Parathyroid adenoma (tissue), 2 donors: ENCODE results near the gene MED25.

Source experiments
- H2AFZ ChIP-seq: fragments of 300-600 bp; sonication (generic); one replicate; pipeline ENCODE4 v1.7.0; 2017; ENCODE audit warnings: antibody characterized with exemption, mild to moderate bottlenecking
- H3K27ac ChIP-seq: fragments of 300-600 bp; sonication (generic); one replicate; pipeline ENCODE4 v1.7.0; 2017
- H3K27me3 ChIP-seq: fragments of 300-600 bp; sonication (generic); one replicate; pipeline ENCODE4 v1.7.0; 2017; ENCODE audit warnings: low read length; ENCODE audit not compliant: control insufficient read depth, insufficient read depth
- H3K36me3 ChIP-seq: fragments of 300-600 bp; sonication (generic); one replicate; pipeline ENCODE4 v1.7.0; 2017; ENCODE audit warnings: low read length; ENCODE audit not compliant: control insufficient read depth, insufficient read depth
- H3K4me1 ChIP-seq: fragments of 300-600 bp; sonication (generic); one replicate; pipeline ENCODE4 v1.7.0; 2017; ENCODE audit warnings: control low read depth
- H3K4me2 ChIP-seq: fragments of 300-600 bp; sonication (generic); one replicate; pipeline ENCODE4 v1.7.0; 2017; ENCODE audit warnings: low read length
- H3K4me3 ChIP-seq: fragments of 300-600 bp; sonication (generic); one replicate; pipeline ENCODE4 v1.7.0; 2017; ENCODE audit warnings: low read depth, low read length
- H3K79me2 ChIP-seq: fragments of 300-600 bp; sonication (generic); one replicate; pipeline ENCODE4 v1.7.0; 2017; ENCODE audit warnings: control low read depth
- H3K9ac ChIP-seq: fragments of 300-600 bp; sonication (generic); one replicate; pipeline ENCODE4 v1.7.0; 2017; ENCODE audit warnings: mild to moderate bottlenecking
- H3K9me3 ChIP-seq: fragments of 300-600 bp; sonication (generic); one replicate; pipeline ENCODE4 v1.7.0; 2017; ENCODE audit warnings: low read length; ENCODE audit not compliant: control insufficient read depth
- CTCF ChIP-seq: fragments of 300-600 bp; sonication (generic); IDR thresholded peaks from one replicate; pipeline ENCODE4 v1.7.0; 2017; ENCODE audit warnings: antibody characterized with exemption, mild to moderate bottlenecking
- donor health status: primary hyperparathyroidism.

MED25 gene

GRCh38 chr19:49773663-49774350, 44.3 kb upstream of the MED25 start:
- H3K9ac ChIP-seq, result no peak overlapping the region
- H3K79me2 ChIP-seq, result peaks cover 47% of the 10 kb centered on the region
- H3K4me3 ChIP-seq, result no peak overlapping the region
- no peak for TF ChIP-seq CTCF
- H3K4me1 ChIP-seq, result no peaks in the 10 kb centered on the region
- no peaks in the 10 kb centered on the region for H3K27me3 ChIP-seq
- no peak overlapping the region for H3K4me2 ChIP-seq
- no peak overlapping the region for H3K27ac ChIP-seq
- no peak overlapping the region for H2AFZ ChIP-seq
- no peaks in the 10 kb centered on the region for H3K36me3 ChIP-seq
- H3K9me3 ChIP-seq, result no peaks in the 10 kb centered on the region

GRCh38 chr19:49774969-49775368, 43.1 kb upstream of the MED25 start:
- no peak overlapping the region for H3K27ac ChIP-seq

GRCh38 chr19:49775742-49776370, 42.2 kb upstream of the MED25 start:
- no peaks in the 10 kb centered on the region for H3K36me3 ChIP-seq
- no peak for TF ChIP-seq CTCF
- H3K79me2 ChIP-seq, result peaks cover 44% of the 10 kb centered on the region
- no peak overlapping the region for H3K4me3 ChIP-seq
- no peaks in the 10 kb centered on the region for H3K4me1 ChIP-seq
- no peaks in the 10 kb centered on the region for H3K27me3 ChIP-seq
- H3K4me2 ChIP-seq, result no peak overlapping the region
- no peak overlapping the region for H3K27ac ChIP-seq
- H3K9me3 ChIP-seq, result no peaks in the 10 kb centered on the region
- H3K9ac ChIP-seq, result no peak overlapping the region
- no peak overlapping the region for H2AFZ ChIP-seq

More at GRCh38 chr19:49774969-49775368, 43.1 kb upstream of the MED25 start:
- no peak for TF ChIP-seq CTCF
- Histone ChIP-seq H3K4me2 (no peak overlapping the region), H3K36me3 (no peaks in the 10 kb centered on the region), H2AFZ (no peak overlapping the region), H3K27me3 (no peaks in the 10 kb centered on the region), H3K4me3 (no peak overlapping the region), H3K9me3 (no peaks in the 10 kb centered on the region), H3K9ac (no peak overlapping the region), H3K79me2 (peaks cover 46% of the 10 kb centered on the region), H3K4me1 (no peaks in the 10 kb centered on the region)

- no peak for TF ChIP-seq CTCF
- H3K4me2 ChIP-seq, result no peak overlapping the region
Observed at GRCh38 chr19:49776371-49776764, 41.7 kb upstream of the MED25 start.

More at GRCh38 chr19:49776371-49776764, 41.7 kb upstream of the MED25 start:
- Histone ChIP-seq H3K79me2 (peaks cover 47% of the 10 kb centered on the region), H3K27me3 (no peaks in the 10 kb centered on the region), H3K9ac (no peak overlapping the region), H3K9me3 (no peaks in the 10 kb centered on the region), H3K27ac (no peak overlapping the region), H3K4me3 (no peak overlapping the region), H3K4me1 (no peaks in the 10 kb centered on the region), H3K36me3 (no peaks in the 10 kb centered on the region), H2AFZ (no peak overlapping the region)
